Measurements from ENCODE around the gene TMIGD1.

DNA sequence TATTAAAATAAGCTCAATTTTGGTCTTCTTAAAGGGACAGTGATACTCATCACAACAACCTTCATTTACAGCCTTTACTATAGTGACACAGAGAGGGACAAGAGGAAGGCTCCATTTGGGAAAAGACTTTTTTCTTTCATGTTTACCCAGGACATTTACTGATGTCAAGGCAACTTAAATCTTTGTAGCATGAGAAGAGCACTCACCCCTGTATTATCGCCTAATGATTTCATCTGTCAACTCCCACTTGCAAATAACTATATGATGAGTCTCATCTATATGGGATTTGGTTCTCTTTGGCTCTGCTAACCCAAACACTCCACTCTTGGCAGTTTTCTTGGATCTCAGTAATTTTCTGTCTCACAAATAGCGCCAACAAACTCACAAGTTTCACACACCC, 66.2 kb downstream of the TMIGD1 start:
- TF ChIP-seq CSDC2 (CRISPR knock-in tag; IDR thresholded peaks at IDR 0.05) (no peak), ZFP3 (CRISPR knock-in tag; IDR thresholded peaks at IDR 0.05) (no peak), PPARA (CRISPR knock-in tag; IDR thresholded peaks at IDR 0.05; ENCODE audit: borderline replicate concordance) (no peak), GLIS3 (CRISPR knock-in tag; IDR thresholded peaks at IDR 0.05) (no peak), TOX (CRISPR knock-in tag; IDR thresholded peaks at IDR 0.05; ENCODE audit: borderline replicate concordance) (no peak), ZNF70 (CRISPR knock-in tag; IDR thresholded peaks at IDR 0.05) (no peak), TCF4 (CRISPR knock-in tag; IDR thresholded peaks at IDR 0.05; ENCODE audit: borderline replicate concordance) (no peak)
